DND-41 (cell line): Measurements from ENCODE around the gene PCNT.

ENCODE experiments used
- EZH2 ChIP-seq: IDR thresholded peaks from 3 replicates; pipeline ENCODE4 v1.6.1; 2012; ENCODE audit warnings: borderline replicate concordance, low read depth, mild to moderate bottlenecking, moderate library complexity, low read length, inconsistent platforms; ENCODE audit not compliant: severe bottlenecking
- TF ChIP-seq, protein P1 (sequence below): IDR thresholded peaks from 2 replicates; pipeline ENCODE4 v1.5.1; 2012; ENCODE audit warnings: borderline replicate concordance, low read length, moderate library complexity, mild to moderate bottlenecking; ENCODE audit not compliant: poor library complexity, severe bottlenecking; ENCODE audit errors: extremely low read depth

GRCh38 chr21:46295177-46295770 is 28.7 kb upstream of the PCNT start:
- TF ChIP-seq, protein P1, sequence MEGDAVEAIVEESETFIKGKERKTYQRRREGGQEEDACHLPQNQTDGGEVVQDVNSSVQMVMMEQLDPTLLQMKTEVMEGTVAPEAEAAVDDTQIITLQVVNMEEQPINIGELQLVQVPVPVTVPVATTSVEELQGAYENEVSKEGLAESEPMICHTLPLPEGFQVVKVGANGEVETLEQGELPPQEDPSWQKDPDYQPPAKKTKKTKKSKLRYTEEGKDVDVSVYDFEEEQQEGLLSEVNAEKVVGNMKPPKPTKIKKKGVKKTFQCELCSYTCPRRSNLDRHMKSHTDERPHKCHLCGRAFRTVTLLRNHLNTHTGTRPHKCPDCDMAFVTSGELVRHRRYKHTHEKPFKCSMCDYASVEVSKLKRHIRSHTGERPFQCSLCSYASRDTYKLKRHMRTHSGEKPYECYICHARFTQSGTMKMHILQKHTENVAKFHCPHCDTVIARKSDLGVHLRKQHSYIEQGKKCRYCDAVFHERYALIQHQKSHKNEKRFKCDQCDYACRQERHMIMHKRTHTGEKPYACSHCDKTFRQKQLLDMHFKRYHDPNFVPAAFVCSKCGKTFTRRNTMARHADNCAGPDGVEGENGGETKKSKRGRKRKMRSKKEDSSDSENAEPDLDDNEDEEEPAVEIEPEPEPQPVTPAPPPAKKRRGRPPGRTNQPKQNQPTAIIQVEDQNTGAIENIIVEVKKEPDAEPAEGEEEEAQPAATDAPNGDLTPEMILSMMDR = no peak
- TF ChIP-seq EZH2 = no peak
